HG02973 (cell line): ENCODE data around the gene OR9Q1.
"Not testable (repeated sequence)": the region's sequence is repeated elsewhere in the genome, so short reads cannot be mapped to it uniquely, and the experiment has no call there.

Experiments used
- ATAC-seq: cut with Tn5 transposase; IDR thresholded peaks from one replicate; pipeline ENCODE4 v1.9.1; 2021; ENCODE audit warnings: moderate library complexity; ENCODE audit not compliant: unreplicated experiment

Gene OR9Q1

GRCh38 chr11:58133309-58134076, 109.8 kb downstream of the OR9Q1 start:
- ATAC-seq: no peak

- ATAC-seq: no peak
Measured at GRCh38 chr11:58134151-58134550, 110.5 kb downstream of the OR9Q1 start.

- ATAC-seq: no peak
Measured at GRCh38 chr11:58135171-58135570, 111.5 kb downstream of the OR9Q1 start.

GRCh38 chr11:58142761-58143160, 119.1 kb downstream of the OR9Q1 start:
- ATAC-seq: no peak

GRCh38 chr11:58152781-58153180, 129.1 kb downstream of the OR9Q1 start:
- no peak for ATAC-seq

- no peak for ATAC-seq
Measured at GRCh38 chr11:58164389-58164788, 140.7 kb downstream of the OR9Q1 start.

GRCh38 chr11:58164990-58165389, 141.3 kb downstream of the OR9Q1 start:
- no peak for ATAC-seq

- no peak for ATAC-seq
Measured at GRCh38 chr11:58165504-58166106, 141.9 kb downstream of the OR9Q1 start.

GRCh38 chr11:58177409-58178054, 153.9 kb downstream of the OR9Q1 start:
- ATAC-seq: no peak

- no peak for ATAC-seq
Measured at GRCh38 chr11:58178444-58178843, 154.8 kb downstream of the OR9Q1 start.

- no peak for ATAC-seq
Measured at GRCh38 chr11:58179648-58180047, 156.0 kb downstream of the OR9Q1 start.

- no peak for ATAC-seq
Measured at GRCh38 chr11:58186938-58187337, 163.3 kb downstream of the OR9Q1 start.

GRCh38 chr11:58188770-58189169, 165.1 kb downstream of the OR9Q1 start, which contains the start of gene OR9Q2:
OR9Q2 (plus strand) TSS chr11:58189070; CDS start chr11:58190491, 1,421 bp downstream.
- no peak for ATAC-seq

- no peak for ATAC-seq
Measured at GRCh38 chr11:58192229-58192628, 168.5 kb downstream of the OR9Q1 start.

- no peak for ATAC-seq
Measured at GRCh38 chr11:58193391-58193790, 169.7 kb downstream of the OR9Q1 start.

GRCh38 chr11:58195939-58196338, 172.3 kb downstream of the OR9Q1 start:
- no peak for ATAC-seq

- ATAC-seq: no peak
Measured at GRCh38 chr11:58199271-58199670, 175.6 kb downstream of the OR9Q1 start.

- ATAC-seq: no peak
Measured at GRCh38 chr11:58204042-58204441, 180.4 kb downstream of the OR9Q1 start, which contains the start of gene OR1S2. OR1S2 (minus strand) TSS chr11:58204142; CDS start chr11:58204142, 0 bp downstream.

GRCh38 chr11:58212420-58212819, 188.7 kb downstream of the OR9Q1 start, which contains the start of gene OR1S1:
OR1S1 (plus strand) TSS chr11:58212720.
- ATAC-seq: not testable (repeated sequence)

- no peak for ATAC-seq
Measured at GRCh38 chr11:58216476-58216875, 192.8 kb downstream of the OR9Q1 start.

GRCh38 chr11:58222721-58223120, 199.0 kb downstream of the OR9Q1 start:
- no peak for ATAC-seq
